Measurements from ENCODE around the gene MAP3K3. TPM values are rescaled to one million over a fixed set of nuclear protein-coding genes. Genes with fewer than 3 reads are reported as not detected.

Gene MAP3K3
- total and polyA plus RNA-seq, 10 of the 15 experiments (the other 5 are each of a cell fraction or from before 2014, with no cell fraction given) = 1.6 to 24.1 (median 15.0) TPM

- ATAC-seq (no peak), FAIRE-seq (no peak), DNase-seq (ENCODE audit: low read depth, low spot score) (no peak)
- no peak overlapping the region for H3K4me2 ChIP-seq (ENCODE audit: control insufficient read depth, insufficient read depth)
- no peaks in the 10 kb centered on the region for H3K27me3 ChIP-seq (replicated peaks in 1 of 2; ENCODE audit: control insufficient read depth in 2 of 2, insufficient read depth in 2 of 2, low read length in 1 of 2)
- no peak overlapping the region for H2AFZ ChIP-seq (ENCODE audit: control insufficient read depth, low read depth, low read length)
- in situ Hi-C loops (cut with MboI) = loop anchor here (5.0 kb wide), 1 partner anchor 191 kb away; no protein-coding TSS in a partner anchor
- H3K9ac ChIP-seq (ENCODE audit: control insufficient read depth, insufficient read depth, low read length) = no peak overlapping the region
- POLR2A ChIA-PET = no interaction called here
- no peak overlapping the region for H3K27ac ChIP-seq (ENCODE audit: control insufficient read depth, insufficient read depth)
- 83% methylated on average over 2 of the region's 2 CpGs for WGBS (ENCODE audit: insufficient coverage, insufficient replicate concordance, low lambda C conversion rate, missing lambda C conversion rate)
- TF ChIP-seq ASH2L (IDR thresholded peaks at IDR 0.05; ENCODE audit: borderline replicate concordance, low read depth) (no peak), CBX5 (IDR thresholded peaks at IDR 0.05; ENCODE audit: low read depth) (no peak), EGR1 (IDR thresholded peaks at IDR 0.05; ENCODE audit: borderline replicate concordance in 1 of 2, low read depth in 2 of 2, low read length in 2 of 2) (no peak), SRF (IDR thresholded peaks at IDR 0.05; ENCODE audit: low read depth in 2 of 2, low read length in 2 of 2) (no peak), TAF1 (IDR thresholded peaks at IDR 0.05; ENCODE audit: borderline replicate concordance, low read depth, low read length) (no peak), MXI1 (IDR thresholded peaks at IDR 0.05; ENCODE audit: low read depth, low read length) (no peak), WRNIP1 (IDR thresholded peaks at IDR 0.05; ENCODE audit: borderline replicate concordance, low read depth, low read length) (no peak), RFX5 (IDR thresholded peaks at IDR 0.05; ENCODE audit: low read depth, low read length) (no peak), BCL11A (IDR thresholded peaks at IDR 0.05; ENCODE audit: low read depth, low read length) (no peak)
- BruUV-seq (replicated peaks) = no TSS peak
- no peaks in the 10 kb centered on the region for H3K4me1 ChIP-seq (ENCODE audit: control insufficient read depth, insufficient read depth, low read length)
- CTCF ChIA-PET = interaction anchor here (1.3 to 8.1 kb wide), 3 partner anchors 12 to 187 kb away, joined by 4 to 162 read pairs (median 39); partner anchors contain the start of gene TACO1
- no peaks in the 10 kb centered on the region for H3K9me3 ChIP-seq (replicated peaks; ENCODE audit: control insufficient read depth, insufficient read depth, low read length)
- no peaks in the 10 kb centered on the region for H3K79me2 ChIP-seq (ENCODE audit: control insufficient read depth, insufficient read depth, low read length)
- no peak overlapping the region for H3K4me3 ChIP-seq
- H3K36me3 ChIP-seq (ENCODE audit: control insufficient read depth in 2 of 2, insufficient read depth in 2 of 2, low read length in 1 of 2) = peaks cover 2 to 6% of the 10 kb centered on the region in 2 experiments; a peak in 2 of 4 replicates
- RAD21 ChIA-PET (ENCODE audit: unreplicated experiment) = interaction anchor here (1.3 kb wide), 1 partner anchor 75 kb away, joined by 4 read pairs; no protein-coding TSS in a partner anchor
- H4K20me1 ChIP-seq (ENCODE audit: control insufficient read depth, insufficient read depth) = no peaks in the 10 kb centered on the region
- SMC1A ChIA-PET (ENCODE audit: uncharacterized antibody, unreplicated experiment) = interaction anchor here (2.8 to 5.4 kb wide), 3 partner anchors 8 to 187 kb away, joined by 7 to 82 read pairs (median 11); partner anchors contain the start of gene MAP3K3
- intact Hi-C loops (cut with micrococcal nuclease; ENCODE audit: unreplicated experiment) = loop anchor here (2.0 kb wide), 1 partner anchor 135 kb away; no protein-coding TSS in a partner anchor
Measured at GRCh38 chr17:63613663-63614062, 8.6 kb upstream of the MAP3K3 start.

Data from GM12878 (cell line).